DMS153 treated with DMSO at 0.1 percent for 48 hours (cell line): Measurements from ENCODE around the gene GCK.

Experiments used
- DNase-seq: peaks from one replicate; lab custom pipeline; 2025; ENCODE audit not compliant: unreplicated experiment; lab: John Stamatoyannopoulos, UW

The GCK gene

GRCh38 chr7:44094365-44094764 lies 94.9 kb downstream of the GCK start:
- no peak for DNase-seq
